HL-60/S4 (cell line): ENCODE data around the gene ACE2.
"Not testable (repeated sequence)": the region's sequence is repeated elsewhere in the genome, so short reads cannot be mapped to it uniquely, and the experiment has no call there.

Source experiments
- in situ Hi-C: fragments of 300-500 bp; cut with MboI; formaldehyde crosslinking; loops from 2 replicates; pipeline ENCODE4 v1.14.3; 2022; ENCODE audit warnings: low sequenced_read_pairs

ACE2 gene

DNA sequence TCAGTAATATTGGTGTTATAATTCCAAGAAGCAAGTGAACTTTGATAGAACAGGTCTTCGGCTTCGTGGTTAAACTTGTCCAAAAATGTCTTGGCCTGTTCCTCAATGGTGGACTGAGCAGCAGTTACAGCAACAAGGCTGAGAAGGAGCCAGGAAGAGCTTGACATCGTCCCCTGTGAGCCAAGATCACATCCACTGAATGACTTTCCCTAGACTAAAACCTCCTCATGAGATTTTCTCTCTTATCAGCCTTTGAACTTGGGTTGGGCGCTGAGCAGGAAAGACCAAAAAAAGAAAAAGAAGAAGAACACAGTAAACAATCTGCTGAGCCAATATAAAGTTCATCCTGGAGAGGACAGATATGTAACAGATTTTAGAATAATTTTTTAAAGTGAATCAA is at the start of gene ACE2:
TSS of gene ACE2 (minus strand) at position 216 of the 400 bp plus-strand sequence. CDS start at position 167, 49 bp downstream.
- in situ Hi-C loops: no loop called here

GRCh38 chrX:15647510-15647909 is 46.8 kb upstream of the ACE2 start:
- in situ Hi-C loops: not testable (repeated sequence)

DNA sequence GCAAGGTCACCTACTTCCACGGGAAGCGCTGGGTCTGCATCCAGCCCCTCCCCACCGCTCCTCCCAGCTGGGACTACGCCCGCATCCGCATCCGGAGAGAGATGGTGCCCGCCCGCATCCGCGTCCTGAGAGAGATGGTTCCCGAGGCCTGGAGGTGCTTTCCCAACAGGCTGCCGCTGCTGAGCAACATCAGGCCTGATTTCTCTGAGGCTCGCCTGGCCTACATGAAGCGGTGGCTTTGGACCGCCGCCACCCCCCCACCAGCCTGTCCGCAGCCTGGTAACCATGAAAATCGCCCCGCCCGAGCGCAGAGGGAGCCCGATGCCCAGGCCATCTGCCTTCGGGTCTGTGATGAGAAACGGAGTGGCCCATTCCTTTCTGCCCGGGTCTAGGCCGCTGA is 45.8 kb upstream of the ACE2 start:
- in situ Hi-C loops: no loop called here

DNA sequence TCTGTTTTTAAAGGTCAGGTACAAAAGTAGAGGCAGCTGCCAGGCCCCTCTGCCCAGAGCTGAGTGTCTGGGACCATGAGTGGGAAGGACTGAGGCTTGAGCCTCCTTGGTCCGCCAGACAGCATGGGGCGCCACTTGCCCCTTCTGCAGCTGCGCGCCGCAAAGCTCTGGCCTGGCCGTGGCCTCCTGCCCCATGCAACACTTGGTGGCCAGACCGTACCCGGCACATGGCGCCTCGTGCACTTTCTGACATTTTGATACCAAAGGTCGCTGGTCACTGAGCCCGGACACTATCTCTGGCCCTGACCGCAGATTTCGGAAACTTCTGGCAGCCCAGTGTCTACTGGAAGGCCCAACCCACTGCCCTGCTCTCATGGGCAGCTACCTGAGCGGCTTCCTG is 45.3 kb upstream of the ACE2 start:
- in situ Hi-C loops: no loop called here

GRCh38 chrX:15645266-15645665 is 44.5 kb upstream of the ACE2 start:
- in situ Hi-C loops: no loop called here

GRCh38 chrX:15644560-15644872 is 43.8 kb upstream of the ACE2 start:
- in situ Hi-C loops: no loop called here

GRCh38 chrX:15643786-15644559 is 43.2 kb upstream of the ACE2 start:
- in situ Hi-C loops: no loop called here

DNA sequence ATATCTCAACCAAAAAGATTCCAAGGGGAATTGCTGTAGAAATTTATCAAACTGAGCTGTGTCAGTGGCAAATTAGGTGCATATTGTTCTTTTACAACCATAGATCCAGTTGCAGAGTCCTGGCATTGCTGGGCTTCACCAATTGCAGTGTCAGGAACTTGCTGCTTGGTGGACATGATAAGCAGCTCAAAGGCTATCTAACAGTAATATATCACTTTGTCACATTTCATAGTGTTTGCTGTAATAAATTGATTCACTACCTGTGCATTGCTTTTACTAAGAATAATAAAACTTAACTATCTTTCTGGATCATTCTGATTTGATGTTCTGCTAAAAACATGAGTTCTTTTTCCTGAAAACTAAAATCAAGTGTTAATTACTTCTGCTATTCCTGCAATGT is 30.9 kb upstream of the ACE2 start:
- in situ Hi-C loops: no loop called here

DNA sequence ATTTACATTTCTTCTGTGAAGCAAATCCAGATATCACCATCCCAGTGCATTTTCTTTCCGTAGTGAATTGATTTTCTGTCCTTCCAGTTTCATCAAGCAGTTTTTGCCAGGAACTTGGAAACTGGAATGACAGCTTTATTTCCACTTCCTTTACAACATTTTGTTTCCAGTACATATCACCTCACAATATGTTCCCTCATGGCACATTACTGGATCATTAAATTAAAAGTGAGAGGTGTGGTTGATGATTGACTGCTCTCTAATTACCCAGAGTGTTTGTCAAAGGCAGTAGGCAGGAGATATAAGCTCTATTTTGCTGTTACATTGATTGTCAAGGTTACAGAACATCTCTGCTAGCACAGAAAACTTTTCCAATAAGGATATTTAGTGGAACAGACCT is 22.3 kb upstream of the ACE2 start:
- in situ Hi-C loops: no loop called here

DNA sequence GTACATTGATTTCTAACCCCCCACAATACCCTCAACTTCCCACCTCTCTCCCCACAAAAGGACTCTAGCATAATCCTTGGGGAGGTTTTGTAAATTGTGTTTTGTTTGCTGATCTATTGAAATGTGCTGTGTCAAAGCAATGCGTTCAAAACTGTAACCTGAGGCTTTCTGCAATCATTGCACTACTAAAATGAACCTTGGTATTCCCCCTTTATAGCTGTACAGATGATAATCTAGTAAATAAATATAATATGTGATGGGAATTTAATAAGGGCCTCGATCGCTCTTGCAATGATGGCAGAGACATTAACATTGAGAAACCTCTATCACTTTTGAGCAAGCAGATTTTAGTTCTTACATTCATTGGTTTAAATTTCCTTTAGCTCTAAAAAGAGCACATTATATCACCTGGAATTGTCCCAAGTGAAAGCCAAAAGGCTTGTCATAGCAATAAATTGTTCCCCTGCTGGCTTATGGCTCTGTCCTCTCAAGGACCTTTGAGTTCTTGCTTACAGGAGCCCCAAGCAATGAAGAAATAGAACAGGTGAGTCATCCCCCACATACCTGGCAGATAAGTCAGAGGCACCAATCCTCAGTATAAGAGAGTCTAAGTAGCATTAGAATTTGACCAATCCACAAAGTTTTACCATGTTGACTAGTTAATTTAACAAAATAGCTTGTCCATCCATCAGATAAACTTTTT is 18.4 kb upstream of the ACE2 start:
- in situ Hi-C loops: no loop called here

DNA sequence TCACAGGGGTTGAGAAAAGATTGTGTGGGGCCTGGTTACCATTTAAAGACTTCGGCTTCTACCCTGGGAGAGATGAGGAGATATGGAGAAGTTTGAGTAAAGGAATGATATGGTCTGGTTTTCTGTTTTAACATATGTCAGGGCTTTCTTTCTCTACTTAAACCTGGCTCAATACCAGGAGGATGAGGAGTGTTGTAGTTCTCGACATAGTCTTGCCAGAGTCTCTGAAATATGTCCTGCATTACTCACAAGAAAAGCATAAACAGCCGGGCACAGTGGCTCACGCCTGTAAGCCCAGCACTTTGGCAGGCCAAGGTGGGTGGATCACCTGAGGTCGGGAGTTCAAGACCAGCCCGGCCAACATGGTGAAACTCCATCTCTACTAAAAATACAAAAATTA is 16.4 kb upstream of the ACE2 start:
- in situ Hi-C loops: no loop called here

- in situ Hi-C loops: no loop called here
Measured at GRCh38 chrX:15616531-15616930, 15.8 kb upstream of the ACE2 start.

GRCh38 chrX:15607067-15607466 is 6.3 kb upstream of the ACE2 start:
- in situ Hi-C loops: no loop called here

GRCh38 chrX:15606136-15606535 is 5.4 kb upstream of the ACE2 start:
- in situ Hi-C loops: no loop called here

- in situ Hi-C loops: no loop called here
Measured at GRCh38 chrX:15605226-15605625, 4.5 kb upstream of the ACE2 start.

DNA sequence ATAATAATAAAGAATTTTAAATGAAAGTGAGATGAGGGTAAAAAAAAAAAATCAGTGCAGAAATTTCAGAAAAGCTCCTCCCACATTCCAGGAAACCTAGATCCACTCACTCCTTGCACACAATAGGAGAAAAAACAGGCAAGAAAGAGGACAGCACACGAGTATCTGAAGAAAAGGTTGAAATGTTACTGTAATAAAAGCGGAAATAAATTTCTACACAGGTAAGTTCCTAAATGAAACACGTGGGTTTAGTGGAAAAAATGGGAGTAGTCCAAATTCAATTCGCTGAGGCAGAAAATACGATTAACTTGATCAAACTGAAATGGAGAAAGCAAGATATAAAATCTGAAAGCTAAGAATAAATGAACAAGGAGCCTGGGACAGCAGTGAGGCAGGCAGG is 2.0 kb upstream of the ACE2 start:
- in situ Hi-C loops: no loop called here

DNA sequence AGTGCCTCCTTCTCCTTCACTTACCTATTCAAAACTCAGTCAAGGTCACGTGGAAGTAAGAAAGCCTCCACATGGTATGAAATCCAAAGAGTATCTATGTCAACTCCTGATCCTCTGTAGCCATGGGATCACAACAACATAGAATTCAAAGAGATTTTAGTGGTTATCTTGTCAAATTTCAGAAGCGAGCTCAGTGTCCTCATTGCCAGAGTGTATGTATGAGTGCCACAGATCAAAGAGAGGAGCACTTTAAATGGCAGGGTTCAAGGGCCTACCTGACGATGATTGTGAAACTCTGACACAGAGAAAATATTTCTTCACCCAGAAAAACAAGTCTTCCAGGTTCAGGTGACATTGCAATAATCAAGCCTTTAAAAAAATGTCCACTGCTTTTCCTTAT is 1.2 kb upstream of the ACE2 start:
- in situ Hi-C loops: no loop called here

- in situ Hi-C loops: no loop called here
Measured at GRCh38 chrX:15600049-15600448, 711 bp downstream of the ACE2 start.

GRCh38 chrX:15599461-15599860 is 1.3 kb downstream of the ACE2 start:
- in situ Hi-C loops: no loop called here

GRCh38 chrX:15598026-15598425 is 2.7 kb downstream of the ACE2 start:
- in situ Hi-C loops: no loop called here

GRCh38 chrX:15594371-15594770 is 6.4 kb downstream of the ACE2 start:
- in situ Hi-C loops: no loop called here
